ENCODE results near the gene HSPB1. TPM values are rescaled to one million over a fixed set of nuclear protein-coding genes. Genes with fewer than 3 reads are reported as not detected.
A peak's percentile ranks its signal among the peaks of the same experiment; 100 is the strongest.

Gene HSPB1
- total and polyA plus RNA-seq, 8 donors, result 106 to 752 (median 154) TPM

GRCh38 chr7:76330261-76330660, 27.8 kb downstream of the HSPB1 start:
- intact Hi-C loops (cut with DNase I), result no loop called here
- no peak overlapping the region for H3K27ac ChIP-seq

GRCh38 chr7:76330673-76331072, 28.2 kb downstream of the HSPB1 start:
- no peak overlapping the region for H3K27ac ChIP-seq
- peaks cover 19 to 34% (median 33%) of the 10 kb centered on the region in 3 donors for H3K4me1 ChIP-seq
- no peaks in the 10 kb centered on the region for H3K27me3 ChIP-seq
- FAIRE-seq, result no peak
- WGBS, 2 donors, result 87 to 93% methylated on average over 5 of the region's 5 CpGs
- H3K36me3 ChIP-seq, result peaks cover 0 to 13% (median 9%) of the 10 kb centered on the region in 3 donors
- H3K9me3 ChIP-seq, result no peaks in the 10 kb centered on the region
- DNase-seq, result no peak
- no peak for TF ChIP-seq CTCF (IDR thresholded peaks at IDR 0.05)
- intact Hi-C loops (cut with DNase I), result no loop called here
- no peak overlapping the region for H3K4me3 ChIP-seq
- ATAC-seq, result no peak

More at GRCh38 chr7:76330261-76330660, 27.8 kb downstream of the HSPB1 start:
- no peak for ATAC-seq
- DNase-seq, result no peak
- no peaks in the 10 kb centered on the region for H3K9me3 ChIP-seq
- no peak for TF ChIP-seq CTCF (IDR thresholded peaks at IDR 0.05)
- peaks cover 19 to 34% (median 33%) of the 10 kb centered on the region in 3 donors for H3K4me1 ChIP-seq
- FAIRE-seq, result no peak
- H3K36me3 ChIP-seq, result peaks cover 0 to 13% (median 9%) of the 10 kb centered on the region in 3 donors
- WGBS, 2 donors, result 38 to 55% methylated on average over 4 of the region's 4 CpGs
- no peak overlapping the region for H3K4me3 ChIP-seq
- no peaks in the 10 kb centered on the region for H3K27me3 ChIP-seq

- no peak for ATAC-seq
- TF ChIP-seq CTCF (IDR thresholded peaks at IDR 0.05), result no peak
- H3K4me1 ChIP-seq, result peaks cover 12 to 23% (median 23%) of the 10 kb centered on the region in 3 donors
- no peak for DNase-seq
- no peak overlapping the region for H3K4me3 ChIP-seq
- FAIRE-seq, result no peak
- H3K27me3 ChIP-seq, result no peaks in the 10 kb centered on the region
- 61 to 63% methylated on average over 9 of the region's 9 CpGs for whole genome bisulfite sequencing, 2 donors
- no peak overlapping the region for H3K27ac ChIP-seq
- peaks cover 0 to 9% (median 9%) of the 10 kb centered on the region in 3 donors for H3K36me3 ChIP-seq
- no peaks in the 10 kb centered on the region for H3K9me3 ChIP-seq
- intact Hi-C loops (cut with DNase I), result no loop called here
Measured at GRCh38 chr7:76332078-76332477, 29.6 kb downstream of the HSPB1 start.

GRCh38 chr7:76333511-76334101, 31.1 kb downstream of the HSPB1 start:
- peaks cover 12 to 25% (median 16%) of the 10 kb centered on the region in 3 donors for H3K4me1 ChIP-seq

More at GRCh38 chr7:76333511-76334101, 31.1 kb downstream of the HSPB1 start:
- peak overlapping the region in 3 of 4 donors; percentile 28 to 51 (median 49) for H3K27ac ChIP-seq
- FAIRE-seq (no peak), DNase-seq (peak in 2 of 6 donors; percentile 22 to 31), ATAC-seq (peak; percentile 57 to 79 (median 71))
- no peaks in the 10 kb centered on the region for H3K9me3 ChIP-seq
- no peak for TF ChIP-seq CTCF (IDR thresholded peaks at IDR 0.05)
- H3K27me3 ChIP-seq, result no peaks in the 10 kb centered on the region
- intact Hi-C loops (cut with DNase I), result no loop called here
- 39 to 46% methylated on average over 14 of the region's 14 CpGs for WGBS, 2 donors
- H3K36me3 ChIP-seq, result peaks cover 0 to 9% (median 9%) of the 10 kb centered on the region in 3 donors
- H3K4me3 ChIP-seq, result no peak overlapping the region

Data from pancreas (tissue), 10 donors.